GM19099 (cell line): Measurements from ENCODE around the gene COPG2.

Experiments used
- POLR2A ChIP-seq: IDR thresholded peaks from 3 replicates; pipeline ENCODE4 v1.6.1; 2011; ENCODE audit warnings: low read depth; ENCODE audit not compliant: insufficient read length; ENCODE audit errors: extremely low read depth

The COPG2 gene

GRCh38 chr7:130524628-130525027 lies 143.9 kb downstream of the COPG2 start:
- no peak for TF ChIP-seq POLR2A

GRCh38 chr7:130521258-130521951 lies 147.1 kb downstream of the COPG2 start:
- TF ChIP-seq POLR2A = no peak

GRCh38 chr7:130515315-130516040 lies 153.1 kb downstream of the COPG2 start:
- no peak for TF ChIP-seq POLR2A

GRCh38 chr7:130513447-130513846 lies 155.1 kb downstream of the COPG2 start:
- no peak for TF ChIP-seq POLR2A

GRCh38 chr7:130506358-130506757 lies 162.2 kb downstream of the COPG2 start:
- TF ChIP-seq POLR2A = no peak

GRCh38 chr7:130505753-130506152 lies 162.8 kb downstream of the COPG2 start:
- no peak for TF ChIP-seq POLR2A

GRCh38 chr7:130500910-130501309 lies 167.6 kb downstream of the COPG2 start:
- no peak for TF ChIP-seq POLR2A

GRCh38 chr7:130500463-130500862 lies 168.1 kb downstream of the COPG2 start:
- TF ChIP-seq POLR2A = no peak

GRCh38 chr7:130494431-130494858 lies 174.1 kb downstream of the COPG2 start:
- TF ChIP-seq POLR2A = no peak

- TF ChIP-seq POLR2A = no peak
These were observed 175.2 kb downstream of the COPG2 start for GRCh38 chr7:130493275-130493873.

- no peak for TF ChIP-seq POLR2A
These were observed 175.8 kb downstream of the COPG2 start for GRCh38 chr7:130492523-130493274.

GRCh38 chr7:130491841-130492522 lies 176.6 kb downstream of the COPG2 start, which contains the start of gene MEST:
Gene MEST (plus strand): TSS chr7:130492085. CDS start chr7:130492314, 229 bp downstream.
- TF ChIP-seq POLR2A = no peak

- no peak for TF ChIP-seq POLR2A
These were observed 177.4 kb downstream of the COPG2 start for GRCh38 chr7:130490888-130491804.

GRCh38 chr7:130490311-130490791 lies 178.2 kb downstream of the COPG2 start:
- TF ChIP-seq POLR2A = no peak
